HepG2 (cell line): ENCODE measurements around the gene RAMP1. TPM values are rescaled to one million over a fixed set of nuclear protein-coding genes. Genes with fewer than 3 reads are reported as not detected.

Source experiments
- GATAD2A ChIP-seq: IDR thresholded peaks from 2 replicates; pipeline ENCODE4 v1.6.1; 2016
- polyA plus RNA-seq, 8 experiments: library from polyadenylated mRNA; depleted of rRNA in 3 of 8; stranded (reverse) in 7 of 8; unstranded in 1 of 8; fragments of >200 nt; fragmentation: Illumina TruSeq in 4 of 8; extraction: Trizol in 4 of 8; gene quantifications; 2 replicates each; pipeline versions ENCODE4 v1.2.1 to v1.2.3, GENCODE V29; 2011 to 2016; ENCODE audit warnings: low read depth in 4 of 8, missing spikeins in 1 of 8, mixed read lengths in 1 of 8; ENCODE audit not compliant: insufficient read depth in 1 of 8
- small RNA-seq, 3 experiments: library from RNA; depleted of rRNA; stranded (forward); fragments of <200 nt; gene quantifications; one replicate each; pipeline ENCODE3, GENCODE V24; 2012; ENCODE audit warnings: low read depth in 2 of 3, low replicate concordance in 1 of 3; ENCODE audit not compliant: insufficient read length in 3 of 3, insufficient read depth in 2 of 3
- total RNA-seq, 5 experiments: library from RNA; depleted of rRNA; stranded (reverse); fragments of >200 nt; fragmentation: Illumina TruSeq; extraction: Trizol; gene quantifications; 2 replicates each; pipeline ENCODE4 v1.2.3, GENCODE V29; 2016; ENCODE audit warnings: low read depth in 1 of 5
- TF ChIP-seq, protein P1 (sequence below): sonication (generic); formaldehyde crosslinking; IDR thresholded peaks from 2 replicates; pipeline ENCODE4 v1.4.0; 2020; ENCODE audit warnings: low read depth, mild to moderate bottlenecking, missing genetic modification reagents
- TF ChIP-seq, protein P2 (sequence below), 2 experiments: fragments of 450-650 bp in 1 of 2; sonication (generic) in 1 of 2; formaldehyde crosslinking; IDR thresholded peaks; 2 replicates each; pipeline versions ENCODE4 v1.5.0 to v1.8.0; 2020 to 2022; ENCODE audit warnings: mild to moderate bottlenecking in 1 of 2, missing genetic modification reagents in 1 of 2

RAMP1 gene
- total and polyA plus RNA-seq, 2 of the 13 experiments (the other 11 are each of a cell fraction or from before 2014, with no cell fraction given) = 0.29 to 0.61 TPM

DNA sequence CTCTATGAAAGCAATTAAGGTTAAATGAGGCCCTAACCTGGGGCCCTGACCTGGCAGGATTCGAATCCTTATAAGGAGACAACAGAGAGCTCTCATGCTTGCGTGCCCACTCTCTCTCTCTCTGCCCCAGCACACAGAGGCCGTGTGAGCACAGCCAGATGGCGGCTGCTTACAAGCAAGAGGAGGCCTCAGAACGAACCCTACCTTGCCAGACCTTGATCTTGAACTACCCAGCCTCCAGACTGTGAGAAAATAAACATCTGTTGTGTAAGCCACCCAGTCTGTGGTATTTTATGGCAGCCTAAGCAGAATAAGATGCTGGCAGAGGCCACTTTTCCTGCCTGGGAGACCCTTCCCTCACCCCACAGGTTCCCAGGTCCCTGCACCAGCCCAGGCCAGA, 102.2 kb downstream of the RAMP1 start (continued):
- TF ChIP-seq, protein P1, sequence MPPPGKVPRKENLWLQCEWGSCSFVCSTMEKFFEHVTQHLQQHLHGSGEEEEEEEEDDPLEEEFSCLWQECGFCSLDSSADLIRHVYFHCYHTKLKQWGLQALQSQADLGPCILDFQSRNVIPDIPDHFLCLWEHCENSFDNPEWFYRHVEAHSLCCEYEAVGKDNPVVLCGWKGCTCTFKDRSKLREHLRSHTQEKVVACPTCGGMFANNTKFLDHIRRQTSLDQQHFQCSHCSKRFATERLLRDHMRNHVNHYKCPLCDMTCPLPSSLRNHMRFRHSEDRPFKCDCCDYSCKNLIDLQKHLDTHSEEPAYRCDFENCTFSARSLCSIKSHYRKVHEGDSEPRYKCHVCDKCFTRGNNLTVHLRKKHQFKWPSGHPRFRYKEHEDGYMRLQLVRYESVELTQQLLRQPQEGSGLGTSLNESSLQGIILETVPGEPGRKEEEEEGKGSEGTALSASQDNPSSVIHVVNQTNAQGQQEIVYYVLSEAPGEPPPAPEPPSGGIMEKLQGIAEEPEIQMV (CRISPR knock-in tag) = no peak
- no peak; the same call in 1 of the 2 replicates for TF ChIP-seq GATAD2A (CRISPR knock-in tag)
- TF ChIP-seq, protein P2, sequence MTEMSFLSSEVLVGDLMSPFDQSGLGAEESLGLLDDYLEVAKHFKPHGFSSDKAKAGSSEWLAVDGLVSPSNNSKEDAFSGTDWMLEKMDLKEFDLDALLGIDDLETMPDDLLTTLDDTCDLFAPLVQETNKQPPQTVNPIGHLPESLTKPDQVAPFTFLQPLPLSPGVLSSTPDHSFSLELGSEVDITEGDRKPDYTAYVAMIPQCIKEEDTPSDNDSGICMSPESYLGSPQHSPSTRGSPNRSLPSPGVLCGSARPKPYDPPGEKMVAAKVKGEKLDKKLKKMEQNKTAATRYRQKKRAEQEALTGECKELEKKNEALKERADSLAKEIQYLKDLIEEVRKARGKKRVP (CRISPR knock-in tag; IDR thresholded peaks at IDR 0.05) = no peak
- TF ChIP-seq, all 625 proteins: peak for 16

Small RNA genes lying within 50 kb of the gene (small RNA-seq; reads per million reads assigned to genes)
- gene RF00157 = 0 reads per million in 3 experiments

Other genes starting within 250 kb of the RAMP1 start
- 15.9 and 22.0 TPM in 2 replicates for gene LRRFIP1, start 232.0 kb upstream of the RAMP1 start, total RNA-seq (2016; rRNA removed; fragmentation: Illumina TruSeq; extraction: Trizol)
- 31.2 and 40.5 TPM in 2 replicates for gene LRRFIP1, start 232.0 kb upstream of the RAMP1 start, polyA plus RNA-seq (2011; rRNA removed)
- gene RBM44, start 60.8 kb upstream of the RAMP1 start, total RNA-seq (2016; rRNA removed; fragmentation: Illumina TruSeq; extraction: Trizol) = 0.13 and 0.15 TPM in 2 replicates
- 0.47 and 0.50 TPM in 2 replicates for gene RBM44, start 60.8 kb upstream of the RAMP1 start, polyA plus RNA-seq (2011; rRNA removed)
- 73.1 and 79.8 TPM in 2 replicates for gene UBE2F, start 107.4 kb downstream of the RAMP1 start, total RNA-seq (2016; rRNA removed; fragmentation: Illumina TruSeq; extraction: Trizol)
- gene UBE2F, start 107.4 kb downstream of the RAMP1 start, polyA plus RNA-seq (2011; rRNA removed) = 27.3 and 35.4 TPM in 2 replicates
- gene SCLY, start 201.4 kb downstream of the RAMP1 start, total RNA-seq (2016; rRNA removed; fragmentation: Illumina TruSeq; extraction: Trizol) = 31.6 and 38.6 TPM in 2 replicates
- gene SCLY, start 201.4 kb downstream of the RAMP1 start, polyA plus RNA-seq (2011; rRNA removed) = 27.9 and 29.8 TPM in 2 replicates
- 0.35 and 0.80 TPM in 2 replicates for gene ESPNL, start 240.7 kb downstream of the RAMP1 start, total RNA-seq (2016; rRNA removed; fragmentation: Illumina TruSeq; extraction: Trizol)
- gene ESPNL, start 240.7 kb downstream of the RAMP1 start, polyA plus RNA-seq (2011; rRNA removed) = 0.42 and 0.45 TPM in 2 replicates